Measurements from ENCODE around the gene SYNC. TPM values are rescaled to one million over a fixed set of nuclear protein-coding genes. Genes with fewer than 3 reads are reported as not detected.
A peak's percentile ranks its signal among the peaks of the same experiment; 100 is the strongest.

The SYNC gene
- total RNA-seq, 1 experiment from 2014 or later: 1.9 TPM

- POLR2A ChIA-PET: interaction anchor here (0.6 to 4.3 kb wide), 7 partner anchors 14 to 275 kb away, joined by 3 to 53 read pairs (median 14); partner anchors contain the start of genes S100PBP and YARS1
- H3K27ac Mint-ChIP-seq (ENCODE audit: low read depth, unreplicated experiment): peak overlapping the region; percentile 63
- intact Hi-C loops (cut with micrococcal nuclease): loop anchor here (1.0 kb wide), 1 partner anchor 32 kb away; no protein-coding TSS in a partner anchor
Observed at GRCh38 chr1:32741413-32742198, 39.0 kb upstream of the SYNC start.

DNA sequence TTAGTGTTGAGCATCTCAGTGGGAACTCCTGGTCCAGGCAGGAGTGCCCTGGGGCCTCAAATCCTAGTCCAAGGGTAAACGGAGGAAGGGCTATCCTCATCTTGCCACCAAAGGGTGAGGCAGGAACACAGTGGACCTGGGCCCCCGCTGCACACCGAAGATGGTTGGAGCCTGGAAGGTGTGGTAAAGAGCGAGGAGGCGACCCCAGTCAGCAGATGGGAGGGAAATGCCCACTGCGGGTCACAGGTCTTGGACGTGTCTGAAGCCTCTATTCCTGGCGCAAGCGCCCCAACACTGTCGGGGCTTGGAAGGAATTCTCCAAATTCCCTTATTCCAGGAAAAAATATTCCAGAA lies 38.5 kb upstream of the SYNC start:
- intact Hi-C loops (cut with micrococcal nuclease): loop anchor here (1.0 kb wide), 1 partner anchor 32 kb away; no protein-coding TSS in a partner anchor
- TF ChIP-seq, protein P1, sequence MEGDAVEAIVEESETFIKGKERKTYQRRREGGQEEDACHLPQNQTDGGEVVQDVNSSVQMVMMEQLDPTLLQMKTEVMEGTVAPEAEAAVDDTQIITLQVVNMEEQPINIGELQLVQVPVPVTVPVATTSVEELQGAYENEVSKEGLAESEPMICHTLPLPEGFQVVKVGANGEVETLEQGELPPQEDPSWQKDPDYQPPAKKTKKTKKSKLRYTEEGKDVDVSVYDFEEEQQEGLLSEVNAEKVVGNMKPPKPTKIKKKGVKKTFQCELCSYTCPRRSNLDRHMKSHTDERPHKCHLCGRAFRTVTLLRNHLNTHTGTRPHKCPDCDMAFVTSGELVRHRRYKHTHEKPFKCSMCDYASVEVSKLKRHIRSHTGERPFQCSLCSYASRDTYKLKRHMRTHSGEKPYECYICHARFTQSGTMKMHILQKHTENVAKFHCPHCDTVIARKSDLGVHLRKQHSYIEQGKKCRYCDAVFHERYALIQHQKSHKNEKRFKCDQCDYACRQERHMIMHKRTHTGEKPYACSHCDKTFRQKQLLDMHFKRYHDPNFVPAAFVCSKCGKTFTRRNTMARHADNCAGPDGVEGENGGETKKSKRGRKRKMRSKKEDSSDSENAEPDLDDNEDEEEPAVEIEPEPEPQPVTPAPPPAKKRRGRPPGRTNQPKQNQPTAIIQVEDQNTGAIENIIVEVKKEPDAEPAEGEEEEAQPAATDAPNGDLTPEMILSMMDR (IDR thresholded peaks at IDR 0.05; ENCODE audit: unreplicated experiment): no peak
- BruUV-seq (replicated peaks): no TSS peak
- peaks cover 6% of the 10 kb centered on the region for H3K36me3 Mint-ChIP-seq (ENCODE audit: insufficient read depth, unreplicated experiment)
- H3K4me3 Mint-ChIP-seq (ENCODE audit: unreplicated experiment): peak overlapping the region; percentile 75
- no peak for DNase-seq (ENCODE audit: unreplicated experiment)
- H3K9me3 Mint-ChIP-seq (ENCODE audit: unreplicated experiment): no peaks in the 10 kb centered on the region
- peak overlapping the region; percentile 63 for H3K27ac Mint-ChIP-seq (ENCODE audit: low read depth, unreplicated experiment)
- ChIA-PET POLR2A (interaction anchor here (0.6 kb wide), 2 partner anchors 25 to 35 kb away, joined by 3 to 4 read pairs; no protein-coding TSS in a partner anchor), CTCF (interaction anchor here (0.8 kb wide), 1 partner anchor 14 kb away, joined by 3 read pairs; no protein-coding TSS in a partner anchor)
- H3K4me1 Mint-ChIP-seq (ENCODE audit: insufficient read depth, unreplicated experiment): peaks cover 22% of the 10 kb centered on the region
- no peaks in the 10 kb centered on the region for H3K27me3 Mint-ChIP-seq (ENCODE audit: insufficient read depth, unreplicated experiment)

More at GRCh38 chr1:32741413-32742198, 39.0 kb upstream of the SYNC start:
- TF ChIP-seq, protein P1 (IDR thresholded peaks at IDR 0.05; ENCODE audit: unreplicated experiment): peak; percentile 59
- peak overlapping the region; percentile 75 for H3K4me3 Mint-ChIP-seq (ENCODE audit: unreplicated experiment)
- H3K36me3 Mint-ChIP-seq (ENCODE audit: insufficient read depth, unreplicated experiment): peaks cover 3% of the 10 kb centered on the region
- no TSS peak for BruUV-seq (replicated peaks)
- no peaks in the 10 kb centered on the region for H3K27me3 Mint-ChIP-seq (ENCODE audit: insufficient read depth, unreplicated experiment)
- no peak for DNase-seq (ENCODE audit: unreplicated experiment)
- no peaks in the 10 kb centered on the region for H3K9me3 Mint-ChIP-seq (ENCODE audit: unreplicated experiment)
- H3K4me1 Mint-ChIP-seq (ENCODE audit: insufficient read depth, unreplicated experiment): peaks cover 27% of the 10 kb centered on the region
- CTCF ChIA-PET: interaction anchor here (0.8 to 2.2 kb wide), 7 partner anchors 16 to 75 kb away, joined by 3 to 14 read pairs (median 4); no protein-coding TSS in a partner anchor

DNA sequence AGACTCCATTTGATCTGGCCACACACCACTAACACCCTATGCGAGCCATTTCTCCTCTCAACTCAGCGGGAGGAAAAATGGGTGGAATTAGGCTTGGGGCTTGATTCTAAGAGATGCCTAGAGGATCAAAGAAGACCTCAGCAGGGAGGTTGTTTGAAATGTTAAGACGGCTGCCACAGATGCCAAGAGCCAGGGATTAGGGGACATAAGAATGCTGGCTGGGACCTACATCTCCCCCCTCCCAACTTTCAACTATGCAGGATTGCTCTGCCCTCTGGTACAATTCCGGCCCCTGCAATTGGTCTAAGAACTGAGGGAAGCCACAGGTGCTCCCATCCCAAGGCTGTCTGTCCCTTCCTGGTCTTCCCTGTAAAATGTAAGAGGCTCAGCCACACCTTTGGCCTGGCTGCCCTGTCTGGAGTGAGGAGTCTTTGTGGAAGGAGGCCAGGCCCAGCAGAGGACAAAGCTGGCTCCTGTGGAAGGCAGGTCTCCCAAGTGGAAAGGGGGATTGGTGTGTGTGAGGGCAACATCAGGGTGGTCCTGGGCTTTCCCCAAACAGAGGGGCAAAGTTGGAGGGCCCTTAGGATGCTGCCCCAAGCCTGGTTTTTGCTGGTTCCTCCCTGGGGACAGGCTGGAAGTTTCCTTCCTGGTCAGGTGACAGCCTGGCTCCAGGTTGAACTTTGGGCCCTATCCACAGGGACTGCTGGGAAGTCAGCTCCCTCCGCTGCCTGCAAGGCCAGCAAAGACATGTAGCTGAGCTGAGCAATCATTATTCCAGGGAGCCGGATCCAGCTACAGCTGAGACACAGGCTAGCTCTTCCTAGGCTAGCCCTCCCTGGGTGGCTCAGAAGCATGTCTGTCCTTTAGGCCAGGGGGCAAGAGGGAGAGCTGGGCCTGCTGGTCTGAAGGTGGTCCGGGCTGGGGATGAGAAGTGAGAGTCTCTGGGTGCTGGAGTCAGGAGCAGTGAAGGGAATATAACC lies 34.5 kb upstream of the SYNC start:
- no peak overlapping the region for H3K4me3 Mint-ChIP-seq (ENCODE audit: unreplicated experiment)
- H3K27ac Mint-ChIP-seq (ENCODE audit: low read depth, unreplicated experiment): no peak overlapping the region
- H3K9me3 Mint-ChIP-seq (ENCODE audit: unreplicated experiment): no peaks in the 10 kb centered on the region
- H3K27me3 Mint-ChIP-seq (ENCODE audit: insufficient read depth, unreplicated experiment): no peaks in the 10 kb centered on the region
- CTCF ChIA-PET: interaction anchor here (1.5 kb wide), 1 partner anchor 25 kb away, joined by 8 read pairs; no protein-coding TSS in a partner anchor
- no TSS peak for BruUV-seq (replicated peaks)
- TF ChIP-seq, protein P1 (IDR thresholded peaks at IDR 0.05; ENCODE audit: unreplicated experiment): no peak
- DNase-seq (ENCODE audit: unreplicated experiment): no peak
- H3K4me1 Mint-ChIP-seq (ENCODE audit: insufficient read depth, unreplicated experiment): no peaks in the 10 kb centered on the region
- intact Hi-C loops (cut with micrococcal nuclease): no loop called here
- POLR2A ChIA-PET: interaction anchor here (1.0 to 1.6 kb wide), 2 partner anchors 12 to 35 kb away, joined by 3 to 5 read pairs; no protein-coding TSS in a partner anchor
- peaks cover 6% of the 10 kb centered on the region for H3K36me3 Mint-ChIP-seq (ENCODE audit: insufficient read depth, unreplicated experiment)

Measured in MCF 10A (cell line).